ENCODE measurements around the gene PPIG.

The PPIG gene

GRCh38 chr2:169641464-169641863 is 57.3 kb downstream of the PPIG start:
- H4K20me1 ChIP-seq (ENCODE audit: insufficient read depth, low read length), result no peaks in the 10 kb centered on the region
- no peaks in the 10 kb centered on the region for H3K4me1 ChIP-seq (ENCODE audit: insufficient read depth, low read length)
- H3K27me3 ChIP-seq (ENCODE audit: insufficient read depth, low read length, poor library complexity), result no peaks in the 10 kb centered on the region
- TF ChIP-seq CTCF (IDR thresholded peaks at IDR 0.05; ENCODE audit: borderline replicate concordance, extremely low read depth, low read length, poor library complexity, severe bottlenecking) (no peak), EZH2 (IDR thresholded peaks at IDR 0.05; ENCODE audit: borderline replicate concordance, low read depth, low read length, severe bottlenecking) (no peak)
- no peak overlapping the region for H3K4me2 ChIP-seq (ENCODE audit: insufficient read depth, low read length)
- ATAC-seq (ENCODE audit: insufficient read depth, low read depth), result no peak
- no peak overlapping the region for H3K4me3 ChIP-seq (ENCODE audit: low read depth in 1 of 2, low read length in 2 of 2)
- H3K27ac ChIP-seq (ENCODE audit: low read length), result no peak overlapping the region
- no peaks in the 10 kb centered on the region for H3K79me2 ChIP-seq (ENCODE audit: insufficient read depth, low read length)
- no peaks in the 10 kb centered on the region for H3K9me3 ChIP-seq (ENCODE audit: insufficient read depth, low read length, severe bottlenecking)
- peaks cover 21% of the 10 kb centered on the region; the same call in 1 of the 2 replicates for H3K36me3 ChIP-seq (ENCODE audit: insufficient read depth, low read length)
- no peak overlapping the region for H3K9ac ChIP-seq (ENCODE audit: low read depth, low read length)
- no peak overlapping the region for H2AFZ ChIP-seq (ENCODE audit: low read depth, low read length)
- DNase-seq, result no peak

DNA sequence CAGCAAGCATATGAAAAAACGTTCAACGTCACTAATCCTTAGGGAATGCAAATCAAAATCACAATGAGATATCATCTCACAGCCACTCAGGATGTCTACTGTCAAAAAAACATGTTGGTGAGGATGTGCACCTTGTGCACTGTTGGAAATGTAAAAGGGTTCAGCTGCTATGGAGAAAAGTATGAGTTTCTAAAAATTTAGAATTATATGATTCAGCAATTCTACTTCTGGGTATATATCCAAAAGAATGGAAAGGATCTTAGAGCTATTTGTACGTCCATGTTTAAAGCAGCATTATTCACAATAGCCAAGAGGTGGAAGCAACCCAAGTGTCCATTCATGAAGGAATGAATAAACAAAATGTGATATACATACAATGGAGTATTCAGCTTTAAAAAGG is 60.0 kb downstream of the PPIG start:
- H3K4me3 ChIP-seq (ENCODE audit: low read depth in 1 of 2, low read length in 2 of 2), result no peak overlapping the region
- no peak for ATAC-seq (ENCODE audit: insufficient read depth, low read depth)
- H2AFZ ChIP-seq (ENCODE audit: low read depth, low read length), result no peak overlapping the region

GRCh38 chr2:169647496-169647895 is 63.3 kb downstream of the PPIG start:
- no peaks in the 10 kb centered on the region for H3K4me1 ChIP-seq (ENCODE audit: insufficient read depth, low read length)
- H3K79me2 ChIP-seq (ENCODE audit: insufficient read depth, low read length), result no peaks in the 10 kb centered on the region
- H2AFZ ChIP-seq (ENCODE audit: low read depth, low read length), result no peak overlapping the region
- no peak overlapping the region for H3K4me3 ChIP-seq (ENCODE audit: low read depth in 1 of 2, low read length in 2 of 2)
- DNase-seq (no peak), ATAC-seq (ENCODE audit: insufficient read depth, low read depth) (no peak)
- no peak overlapping the region for H3K4me2 ChIP-seq (ENCODE audit: insufficient read depth, low read length)
- H3K36me3 ChIP-seq (ENCODE audit: insufficient read depth, low read length), result no peaks in the 10 kb centered on the region
- no peaks in the 10 kb centered on the region for H4K20me1 ChIP-seq (ENCODE audit: insufficient read depth, low read length)
- no peaks in the 10 kb centered on the region for H3K9me3 ChIP-seq (ENCODE audit: insufficient read depth, low read length, severe bottlenecking)
- no peak overlapping the region for H3K27ac ChIP-seq (ENCODE audit: low read length)
- H3K27me3 ChIP-seq (ENCODE audit: insufficient read depth, low read length, poor library complexity), result no peaks in the 10 kb centered on the region
- no peak overlapping the region for H3K9ac ChIP-seq (ENCODE audit: low read depth, low read length)
- TF ChIP-seq EZH2 (IDR thresholded peaks at IDR 0.05; ENCODE audit: borderline replicate concordance, low read depth, low read length, severe bottlenecking) (no peak), CTCF (IDR thresholded peaks at IDR 0.05; ENCODE audit: borderline replicate concordance, extremely low read depth, low read length, poor library complexity, severe bottlenecking) (no peak)

More for the DNA sequence above, 60.0 kb downstream of the PPIG start:
- Histone ChIP-seq H3K9me3 (ENCODE audit: insufficient read depth, low read length, severe bottlenecking) (no peaks in the 10 kb centered on the region), H4K20me1 (ENCODE audit: insufficient read depth, low read length) (no peaks in the 10 kb centered on the region), H3K4me1 (ENCODE audit: insufficient read depth, low read length) (no peaks in the 10 kb centered on the region), H3K27ac (ENCODE audit: low read length) (no peak overlapping the region), H3K27me3 (ENCODE audit: insufficient read depth, low read length, poor library complexity) (no peaks in the 10 kb centered on the region), H3K4me2 (ENCODE audit: insufficient read depth, low read length) (no peak overlapping the region), H3K36me3 (ENCODE audit: insufficient read depth, low read length) (no peaks in the 10 kb centered on the region; the same call in 1 of the 2 replicates), H3K9ac (ENCODE audit: low read depth, low read length) (no peak overlapping the region), H3K79me2 (ENCODE audit: insufficient read depth, low read length) (no peaks in the 10 kb centered on the region)
- TF ChIP-seq CTCF (IDR thresholded peaks at IDR 0.05; ENCODE audit: borderline replicate concordance, extremely low read depth, low read length, poor library complexity, severe bottlenecking) (no peak), EZH2 (IDR thresholded peaks at IDR 0.05; ENCODE audit: borderline replicate concordance, low read depth, low read length, severe bottlenecking) (no peak)
- no peak for DNase-seq

DNA sequence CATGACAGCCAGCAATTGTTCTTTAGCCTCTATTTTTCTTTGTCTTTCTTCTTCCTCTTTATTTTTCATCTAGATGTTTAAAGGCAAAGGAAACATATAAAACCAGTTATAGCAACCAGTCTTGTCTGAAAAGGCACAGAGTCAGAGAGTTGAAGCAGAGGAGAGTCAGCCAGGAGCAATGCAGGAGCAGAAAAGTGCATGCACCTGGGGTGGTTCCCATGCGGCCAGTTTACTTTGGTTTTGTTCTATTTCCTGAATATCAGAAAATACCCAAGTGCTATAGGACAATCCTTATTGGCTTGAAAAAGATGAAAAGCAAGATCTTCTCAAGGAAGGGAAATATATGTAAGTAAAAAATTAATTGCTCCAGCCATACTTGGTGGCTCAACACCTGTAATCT is 65.1 kb downstream of the PPIG start:
- no peak overlapping the region for H3K4me2 ChIP-seq (ENCODE audit: insufficient read depth, low read length)
- no peak overlapping the region for H2AFZ ChIP-seq (ENCODE audit: low read depth, low read length)
- H3K36me3 ChIP-seq (ENCODE audit: insufficient read depth, low read length), result no peaks in the 10 kb centered on the region
- H3K4me1 ChIP-seq (ENCODE audit: insufficient read depth, low read length), result no peaks in the 10 kb centered on the region
- H3K79me2 ChIP-seq (ENCODE audit: insufficient read depth, low read length), result no peaks in the 10 kb centered on the region
- ATAC-seq (ENCODE audit: insufficient read depth, low read depth) (no peak), DNase-seq (no peak)
- TF ChIP-seq CTCF (IDR thresholded peaks at IDR 0.05; ENCODE audit: borderline replicate concordance, extremely low read depth, low read length, poor library complexity, severe bottlenecking) (no peak), EZH2 (IDR thresholded peaks at IDR 0.05; ENCODE audit: borderline replicate concordance, low read depth, low read length, severe bottlenecking) (no peak)
- H4K20me1 ChIP-seq (ENCODE audit: insufficient read depth, low read length), result no peaks in the 10 kb centered on the region
- no peak overlapping the region for H3K4me3 ChIP-seq (ENCODE audit: low read depth in 1 of 2, low read length in 2 of 2)
- H3K9ac ChIP-seq (ENCODE audit: low read depth, low read length), result no peak overlapping the region
- H3K27ac ChIP-seq (ENCODE audit: low read length), result no peak overlapping the region
- H3K9me3 ChIP-seq (ENCODE audit: insufficient read depth, low read length, severe bottlenecking), result no peaks in the 10 kb centered on the region
- H3K27me3 ChIP-seq (ENCODE audit: insufficient read depth, low read length, poor library complexity), result peaks cover 4% of the 10 kb centered on the region
